KG1 (cell line): ENCODE data around the gene MESP2.
A peak's percentile ranks its signal among the peaks of the same experiment; 100 is the strongest.

Experiments
- DNase-seq: peaks from one replicate; lab custom pipeline; 2025; lab: John Stamatoyannopoulos, UW

MESP2 gene

GRCh38 chr15:89802231-89802928 is 26.2 kb downstream of the MESP2 start:
- DNase-seq: no peak

DNA sequence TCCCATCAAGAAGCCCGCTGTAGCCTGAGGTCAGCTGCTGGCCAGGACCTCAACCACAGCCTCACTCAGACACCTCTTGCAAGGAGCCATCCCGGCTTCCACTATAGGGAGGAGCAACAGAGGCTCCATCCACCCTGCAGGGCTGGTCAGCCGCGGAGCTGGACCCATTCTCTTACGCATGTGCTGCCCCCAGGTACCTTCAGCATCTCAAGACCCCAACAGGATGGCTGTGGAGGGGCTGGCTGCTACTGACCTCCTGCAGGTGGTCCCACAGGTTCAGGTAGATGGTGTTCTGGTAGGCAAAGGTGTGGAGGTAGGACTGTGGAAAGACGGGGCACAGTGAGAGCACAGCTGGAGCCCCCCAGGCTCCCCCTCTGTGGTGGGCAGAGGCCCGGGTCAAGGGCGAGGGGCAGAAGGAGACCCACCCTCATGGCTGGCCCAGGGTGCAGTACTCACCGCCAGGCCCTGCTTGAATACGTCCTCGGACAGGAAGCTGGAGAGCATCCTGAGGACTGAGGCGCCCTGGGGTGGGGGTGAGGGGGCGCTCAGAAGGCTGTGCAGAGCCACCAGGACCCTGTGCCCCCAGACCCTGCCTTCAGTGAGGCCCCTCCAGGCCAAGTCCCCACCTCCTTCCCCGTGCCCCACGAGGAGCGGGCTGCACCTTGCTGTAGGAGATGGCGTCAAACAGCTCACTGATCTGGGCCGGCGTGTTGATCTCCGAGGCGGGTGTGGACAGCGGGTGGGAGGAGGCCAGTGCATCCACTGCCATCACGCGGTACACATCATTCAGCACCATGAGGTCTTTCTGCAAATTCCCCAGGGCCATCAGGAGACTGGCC is 27.1 kb downstream of the MESP2 start:
- DNase-seq: no peak

GRCh38 chr15:89803941-89804800 is 28.0 kb downstream of the MESP2 start:
- no peak for DNase-seq

DNA sequence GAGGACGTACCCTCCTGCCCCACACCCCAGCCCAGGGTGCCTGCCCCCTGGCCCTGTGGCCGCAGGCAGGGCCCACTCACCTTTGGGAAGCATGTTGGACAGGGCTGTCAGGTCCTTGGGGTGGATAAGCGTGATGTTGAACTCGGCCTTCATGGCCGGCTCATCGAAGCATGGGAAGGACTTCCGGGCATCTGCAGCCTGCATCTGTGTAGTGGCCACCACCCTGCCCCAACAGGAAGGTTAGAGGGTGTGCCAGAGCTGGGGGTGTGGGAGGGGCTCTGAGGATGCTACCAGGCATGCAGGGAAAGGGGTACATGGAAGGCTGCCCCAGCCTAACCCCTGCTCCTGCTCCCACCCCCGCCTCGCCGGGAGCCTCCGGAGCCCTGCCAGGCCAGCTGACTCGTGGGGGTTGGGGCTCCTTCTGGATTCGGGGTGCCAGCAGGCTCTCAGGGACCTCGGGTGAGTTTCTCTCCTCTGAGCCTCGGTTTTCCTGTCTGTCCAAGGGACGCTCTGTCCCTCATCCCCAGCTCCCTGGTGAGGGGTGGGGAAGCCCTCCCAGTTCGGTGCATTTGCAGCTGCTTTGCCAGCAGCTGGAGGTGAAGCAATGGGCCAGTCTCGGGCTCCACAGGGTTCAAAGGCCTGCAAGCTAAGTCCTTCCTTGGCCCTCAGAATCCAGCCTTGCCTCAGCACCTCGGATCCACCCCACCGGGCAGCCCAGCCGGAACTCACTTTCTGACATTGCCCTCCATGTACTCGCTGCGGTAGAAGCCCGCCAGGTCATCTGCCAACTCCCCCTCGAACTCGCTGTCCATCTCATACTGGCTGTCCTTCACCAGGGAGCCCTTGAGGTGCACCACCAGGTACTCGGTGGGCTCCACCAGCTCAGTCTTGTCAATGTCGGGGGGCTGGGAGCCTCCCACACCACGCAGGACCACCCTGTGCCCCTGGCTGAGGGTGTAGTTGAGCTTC is 29.4 kb downstream of the MESP2 start:
- no peak for DNase-seq

GRCh38 chr15:89806210-89806558 is 30.1 kb downstream of the MESP2 start:
- no peak for DNase-seq

GRCh38 chr15:89806559-89807550 is 30.7 kb downstream of the MESP2 start:
- no peak for DNase-seq

GRCh38 chr15:89807689-89808088 is 31.6 kb downstream of the MESP2 start:
- no peak for DNase-seq

DNA sequence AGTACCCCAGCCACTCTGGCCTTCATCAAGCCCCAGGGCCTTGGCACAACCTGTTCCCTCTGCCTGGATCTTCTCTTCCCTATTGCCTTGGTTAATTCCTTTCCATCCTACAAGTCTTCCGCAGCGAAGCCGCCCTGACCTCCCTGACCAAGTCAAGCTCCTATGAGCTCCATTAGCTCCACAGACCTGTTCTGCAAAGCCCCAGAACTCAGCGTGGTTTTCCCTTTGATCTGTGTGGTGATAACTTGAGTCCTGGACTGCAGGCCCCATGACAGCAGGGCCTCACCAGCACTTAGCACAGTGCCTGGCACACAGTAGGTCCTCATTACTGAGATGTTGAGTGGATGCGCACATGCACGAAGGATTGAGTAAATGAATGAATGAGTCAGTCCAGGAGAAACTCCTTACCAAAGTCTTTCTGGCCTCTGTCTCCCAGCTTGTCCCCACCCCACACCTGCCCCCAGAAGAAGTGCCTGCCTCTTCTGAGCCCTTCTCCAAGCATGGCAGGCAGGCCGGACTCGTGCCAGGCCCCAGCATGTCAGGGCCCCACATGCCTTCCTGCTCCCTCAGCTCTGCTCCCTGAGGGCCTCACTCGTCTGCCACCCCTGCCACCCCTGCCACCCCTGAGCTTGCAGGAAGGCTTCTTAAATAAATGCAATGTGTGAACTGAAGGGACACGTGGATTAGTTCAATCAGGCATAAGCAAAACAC is 32.2 kb downstream of the MESP2 start:
- no peak for DNase-seq

GRCh38 chr15:89809093-89809786 is 33.1 kb downstream of the MESP2 start:
- no peak for DNase-seq

DNA sequence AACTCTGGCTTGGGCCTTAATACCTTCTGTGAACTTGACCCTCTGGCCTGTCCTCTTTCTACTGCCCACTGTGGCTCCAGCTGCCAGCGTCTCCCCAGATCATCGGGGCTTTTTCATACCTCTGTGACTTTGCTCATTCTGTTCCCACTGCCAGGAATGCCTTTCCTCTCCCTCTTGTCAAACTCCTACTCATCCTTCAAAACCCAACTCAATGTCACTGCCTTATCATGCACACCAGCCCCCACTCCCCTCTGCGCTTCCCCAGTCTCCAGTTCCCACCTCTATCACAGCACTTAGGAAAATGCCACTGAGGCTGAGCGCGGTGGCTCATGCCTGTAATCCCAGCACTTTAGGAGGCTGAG is 33.6 kb downstream of the MESP2 start:
- DNase-seq: no peak

DNA sequence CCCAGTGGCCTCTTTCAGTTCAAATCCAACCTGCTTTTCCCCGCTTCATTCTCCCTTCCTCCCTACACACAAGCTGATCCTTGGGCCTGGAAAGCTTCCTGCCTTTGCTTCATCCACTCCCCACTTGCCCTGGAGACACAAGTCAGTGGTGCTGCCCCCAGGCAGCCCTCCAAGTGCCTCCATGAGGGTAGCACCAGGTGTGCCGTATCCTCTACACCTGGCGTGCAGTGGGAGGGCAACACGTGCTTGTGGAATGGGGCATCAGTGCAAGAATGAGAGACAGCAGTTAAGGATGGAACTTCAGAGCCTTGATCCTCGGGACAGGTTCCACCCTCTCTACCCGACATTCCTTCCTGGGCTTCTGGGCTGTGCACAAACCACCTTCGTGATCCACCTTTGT is 34.7 kb downstream of the MESP2 start:
- no peak for DNase-seq

GRCh38 chr15:89812011-89812846 is 36.1 kb downstream of the MESP2 start:
- no peak for DNase-seq

DNA sequence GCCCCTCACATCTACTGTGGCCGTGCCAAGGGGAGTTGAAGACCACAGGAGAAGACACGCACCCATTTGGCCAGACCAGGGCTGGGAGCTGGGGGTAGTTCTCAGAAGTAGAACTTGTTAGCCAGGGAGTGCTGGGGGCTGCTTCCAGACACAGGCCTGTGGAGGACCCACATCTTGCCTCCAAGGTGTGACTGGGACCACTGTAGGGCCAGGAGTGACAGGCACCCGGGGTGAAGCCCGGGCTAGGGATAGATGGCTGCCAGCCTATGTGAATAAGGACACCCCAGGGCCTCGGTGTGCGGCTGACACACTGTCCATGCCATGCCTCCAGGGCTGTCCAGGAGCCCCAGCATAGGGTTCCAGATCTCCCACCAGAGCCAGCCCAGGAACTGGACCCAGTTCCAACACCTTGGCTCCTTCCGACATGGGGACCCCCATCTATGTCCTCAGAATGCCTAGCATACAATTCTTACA is 36.8 kb downstream of the MESP2 start:
- no peak for DNase-seq

DNA sequence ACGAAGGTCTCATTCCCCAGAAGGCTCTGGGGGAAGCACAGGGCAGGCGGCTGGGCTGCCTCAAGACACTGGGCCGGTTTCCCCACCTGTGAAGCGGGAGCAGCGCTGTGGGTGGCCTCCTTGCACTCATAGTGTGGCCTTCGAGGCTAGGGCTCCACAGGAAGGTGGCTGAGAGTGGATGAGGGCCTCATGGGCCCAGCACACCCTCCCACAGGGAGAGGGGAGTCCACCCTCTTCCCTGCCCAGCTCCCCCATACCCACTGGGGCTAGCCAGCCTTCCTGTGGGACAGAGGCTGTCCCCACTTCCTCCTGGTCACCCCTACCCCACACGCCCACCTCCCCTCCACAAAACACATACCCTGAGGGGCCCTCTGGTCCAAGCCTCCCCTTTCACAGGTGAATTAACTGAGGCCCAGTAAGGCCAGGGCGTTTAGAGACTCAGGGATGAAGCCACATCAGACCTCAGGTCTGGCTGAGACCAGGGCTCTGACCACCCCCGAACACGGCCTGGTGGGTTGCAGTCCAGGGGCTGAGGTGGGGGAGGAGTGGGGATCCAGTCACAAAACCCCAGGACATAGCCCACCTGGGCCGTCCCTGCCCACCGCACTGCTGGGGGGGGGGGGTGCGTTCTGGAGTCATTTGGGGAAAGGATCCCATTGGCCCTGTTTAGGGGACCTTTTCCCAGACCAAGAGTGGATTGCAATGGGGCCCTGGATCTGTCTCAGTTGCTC is 37.4 kb downstream of the MESP2 start:
- DNase-seq: peak; percentile 59

DNA sequence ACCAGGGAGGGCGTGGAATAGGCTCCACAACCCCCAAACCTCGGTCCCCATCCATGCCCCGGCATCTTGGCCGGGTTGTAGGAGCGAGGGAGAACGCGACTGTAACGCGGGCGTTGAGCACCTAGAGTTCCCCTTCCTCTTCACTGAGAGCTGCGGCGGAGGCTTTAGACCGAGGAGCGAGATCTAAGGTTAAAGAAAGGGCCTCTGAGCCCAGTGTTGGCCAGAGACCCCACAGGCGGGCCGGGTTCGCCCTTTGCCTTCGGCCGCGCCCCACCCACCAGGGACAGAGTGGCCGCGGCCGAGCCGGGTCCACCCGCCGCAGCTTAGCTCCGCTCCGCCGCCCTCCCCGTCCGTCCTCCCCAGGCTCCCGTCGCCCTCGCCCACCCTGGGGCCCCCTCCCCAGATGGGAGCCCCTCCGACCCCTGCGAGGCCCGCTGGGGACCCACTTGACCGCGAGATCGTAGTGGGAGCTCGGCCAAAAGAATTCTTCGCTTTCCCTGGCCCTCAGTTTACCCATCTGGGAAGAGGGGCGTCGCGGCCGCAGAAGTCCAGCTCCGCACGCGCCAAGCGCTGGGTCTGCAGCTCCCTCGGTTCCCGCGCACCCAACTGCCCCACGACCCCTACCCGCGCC is 38.1 kb downstream of the MESP2 start:
- peak; percentile 59 for DNase-seq

- no peak for DNase-seq
Measured at GRCh38 chr15:89815769-89816168, 39.6 kb downstream of the MESP2 start.
